ENCODE measurements around the gene COLEC11.
A peak's percentile ranks its signal among the peaks of the same experiment; 100 is the strongest.

The COLEC11 gene

DNA sequence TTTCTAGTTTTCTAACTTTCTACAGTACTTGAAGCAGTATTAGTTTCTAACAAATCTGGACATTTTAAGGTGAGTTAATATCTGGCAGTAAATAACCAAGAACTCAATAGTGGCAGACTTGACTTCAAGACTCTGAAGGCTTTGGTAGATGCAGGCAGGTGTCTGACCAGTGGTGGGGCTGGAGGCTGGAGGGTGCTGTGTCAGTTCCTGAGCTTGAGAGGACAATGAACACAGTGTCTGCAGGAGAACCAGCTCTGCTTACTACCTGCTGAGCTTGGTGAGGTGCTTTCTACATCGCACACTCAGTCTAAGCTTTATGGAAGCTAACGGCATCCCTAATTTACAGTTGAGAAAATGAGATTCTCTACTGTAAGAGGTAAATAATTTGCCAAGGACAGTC, 84.3 kb downstream of the COLEC11 start:
- no peak for DNase-seq

DNA sequence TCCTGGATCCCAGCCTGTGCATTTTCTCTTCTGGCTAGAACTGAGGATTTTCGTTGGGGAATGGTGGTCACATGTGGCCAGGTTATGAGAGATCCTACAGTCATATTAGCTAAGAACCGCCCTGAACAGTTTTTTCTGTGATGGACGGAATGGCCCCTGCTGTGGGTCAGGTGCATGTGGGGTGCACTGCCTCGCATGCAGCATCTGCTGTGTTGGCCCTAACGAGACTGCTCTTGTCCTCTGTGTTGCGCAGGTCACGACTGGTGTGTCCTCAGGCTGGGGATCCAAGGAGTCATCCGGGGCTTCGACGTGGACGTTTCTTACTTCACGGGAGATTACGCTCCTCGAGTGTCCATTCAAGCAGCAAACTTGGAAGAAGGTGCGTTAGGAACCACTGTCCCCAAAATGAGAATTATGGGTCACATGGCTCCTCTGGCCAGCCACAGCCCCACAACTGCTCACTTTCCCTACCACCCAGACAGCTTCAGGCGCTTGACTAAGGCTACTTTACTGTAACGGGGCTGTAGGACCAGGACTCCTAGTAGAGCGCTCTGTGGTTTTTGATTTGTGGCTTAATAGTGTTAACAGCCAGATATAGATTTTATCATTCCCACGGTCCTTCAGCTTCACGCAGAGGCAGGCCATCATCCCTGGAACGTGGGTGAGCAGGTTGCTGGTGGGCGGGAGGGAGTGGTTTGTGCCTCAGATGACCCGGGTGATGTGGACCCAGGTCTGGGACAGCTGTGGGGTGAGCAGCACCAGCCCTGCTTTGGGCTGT, 84.9 kb downstream of the COLEC11 start:
- no peak for DNase-seq

- DNase-seq, result no peak
These were observed 85.8 kb downstream of the COLEC11 start for GRCh38 chr2:3680548-3681345.

- DNase-seq, result no peak
These were observed 86.7 kb downstream of the COLEC11 start for GRCh38 chr2:3681625-3682024.

DNA sequence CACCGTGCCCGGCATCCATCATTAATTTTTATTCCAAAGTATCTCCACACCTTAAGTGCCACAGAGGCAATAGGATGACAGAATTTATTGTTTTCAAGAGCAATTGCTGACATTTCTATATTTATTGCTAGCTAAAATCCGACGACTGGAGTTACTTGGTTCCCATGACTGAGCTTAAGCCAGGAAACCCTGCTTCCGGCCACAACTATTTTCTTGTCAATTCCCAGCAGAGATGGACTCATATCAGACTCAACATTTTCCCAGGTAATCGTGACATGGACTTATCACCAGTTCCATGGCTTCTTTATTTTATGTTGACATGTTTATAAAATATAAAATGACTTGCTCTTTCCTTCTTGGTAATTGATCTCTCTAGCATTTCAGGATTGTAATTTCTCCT, 87.9 kb downstream of the COLEC11 start:
- no peak for DNase-seq

GRCh38 chr2:3683748-3684454, 89.0 kb downstream of the COLEC11 start:
- DNase-seq, result no peak

- no peak for DNase-seq
These were observed 95.3 kb downstream of the COLEC11 start for GRCh38 chr2:3689998-3690748.

- peak; percentile 26 for DNase-seq
These were observed 97.5 kb downstream of the COLEC11 start for GRCh38 chr2:3692375-3692774.

Data from NCI-H774 (cell line).